ENCODE data around the gene PCSK6. TPM values are rescaled to one million over a fixed set of nuclear protein-coding genes. Genes with fewer than 3 reads are reported as not detected.
A peak's percentile ranks its signal among the peaks of the same experiment; 100 is the strongest.

Gene PCSK6
- total RNA-seq, 4 donors from 2014 or later, result 10.6 to 98.2 (median 12.8) TPM

DNA sequence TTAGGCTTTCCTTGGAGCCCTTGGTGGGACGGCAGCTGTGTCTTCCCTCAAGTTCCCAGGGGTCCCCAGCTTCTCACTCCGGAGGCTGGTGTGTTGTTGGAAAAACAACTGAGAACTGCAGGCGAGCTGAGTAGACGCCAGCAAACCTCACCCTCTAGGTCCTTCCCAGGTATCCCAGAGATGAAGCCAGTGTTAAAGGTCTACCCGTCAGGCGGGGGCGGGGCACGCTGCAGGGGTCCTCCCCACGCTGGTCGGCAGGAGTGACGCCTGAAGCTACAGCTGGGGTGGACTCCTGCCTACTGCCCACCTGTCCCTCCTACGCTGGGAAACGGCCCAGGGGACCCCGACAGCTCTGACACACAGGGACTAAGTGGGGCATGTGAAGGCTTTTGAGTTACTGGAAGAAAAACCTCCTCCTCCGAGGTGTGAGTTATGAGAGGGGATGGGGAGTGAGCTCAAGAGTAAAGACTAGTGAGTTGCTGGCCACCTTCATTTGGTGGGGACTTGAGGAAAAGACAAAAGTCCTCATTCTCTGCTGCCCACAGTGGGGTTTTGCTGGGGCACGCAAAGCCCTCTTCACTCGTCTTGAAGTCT, 162.3 kb downstream of the PCSK6 start:
- Histone ChIP-seq H3K27me3 (no peaks in the 10 kb centered on the region), H3K36me3 (no peaks in the 10 kb centered on the region), H3K4me3 (no peak overlapping the region), H3K4me1 (peaks cover 0 to 13% (median 0%) of the 10 kb centered on the region in 4 donors), H3K9me3 (no peaks in the 10 kb centered on the region), H3K27ac (no peak overlapping the region)
- peak in 2 of 3 donors; percentile 18 to 43 for DNase-seq
- TF ChIP-seq POLR2A (IDR thresholded peaks at IDR 0.05), result no peak
- TF ChIP-seq, protein P1, sequence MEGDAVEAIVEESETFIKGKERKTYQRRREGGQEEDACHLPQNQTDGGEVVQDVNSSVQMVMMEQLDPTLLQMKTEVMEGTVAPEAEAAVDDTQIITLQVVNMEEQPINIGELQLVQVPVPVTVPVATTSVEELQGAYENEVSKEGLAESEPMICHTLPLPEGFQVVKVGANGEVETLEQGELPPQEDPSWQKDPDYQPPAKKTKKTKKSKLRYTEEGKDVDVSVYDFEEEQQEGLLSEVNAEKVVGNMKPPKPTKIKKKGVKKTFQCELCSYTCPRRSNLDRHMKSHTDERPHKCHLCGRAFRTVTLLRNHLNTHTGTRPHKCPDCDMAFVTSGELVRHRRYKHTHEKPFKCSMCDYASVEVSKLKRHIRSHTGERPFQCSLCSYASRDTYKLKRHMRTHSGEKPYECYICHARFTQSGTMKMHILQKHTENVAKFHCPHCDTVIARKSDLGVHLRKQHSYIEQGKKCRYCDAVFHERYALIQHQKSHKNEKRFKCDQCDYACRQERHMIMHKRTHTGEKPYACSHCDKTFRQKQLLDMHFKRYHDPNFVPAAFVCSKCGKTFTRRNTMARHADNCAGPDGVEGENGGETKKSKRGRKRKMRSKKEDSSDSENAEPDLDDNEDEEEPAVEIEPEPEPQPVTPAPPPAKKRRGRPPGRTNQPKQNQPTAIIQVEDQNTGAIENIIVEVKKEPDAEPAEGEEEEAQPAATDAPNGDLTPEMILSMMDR (IDR thresholded peaks at IDR 0.05), result no peak

DNA sequence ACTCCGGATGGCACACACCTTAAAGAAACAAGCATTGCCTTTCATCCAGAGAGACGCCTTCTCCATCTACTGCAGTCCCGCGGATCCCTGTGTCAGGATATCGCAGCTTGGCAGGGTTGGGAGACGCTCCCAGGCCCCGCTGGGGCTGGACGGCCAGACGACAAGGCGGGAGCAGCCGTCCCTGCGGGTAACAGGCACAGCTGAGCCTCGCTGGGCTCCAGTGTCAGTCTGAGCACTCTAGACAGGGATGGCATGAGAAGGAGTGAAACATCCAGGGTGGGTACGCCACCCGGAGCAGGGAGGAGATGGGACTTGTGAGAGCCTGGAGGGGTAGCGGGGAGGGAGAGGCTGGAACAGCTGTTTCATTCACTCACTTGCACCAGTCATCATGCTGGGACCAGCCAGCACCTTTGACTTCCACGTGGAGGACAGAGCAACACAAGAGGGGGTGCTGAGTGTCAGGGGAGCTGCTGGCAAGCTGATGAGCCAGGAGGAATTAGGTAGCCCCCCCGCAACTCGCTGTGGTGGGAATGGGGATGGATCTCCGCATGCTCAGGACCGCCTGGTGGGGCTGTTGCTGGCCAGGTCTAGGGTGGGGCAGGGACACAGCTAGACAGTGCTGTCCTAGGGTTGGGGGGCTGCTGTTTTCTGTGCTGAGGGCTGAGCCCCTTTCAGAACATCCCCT, 162.9 kb downstream of the PCSK6 start:
- no peak for TF ChIP-seq POLR2A (IDR thresholded peaks at IDR 0.05)
- TF ChIP-seq, protein P1 (IDR thresholded peaks at IDR 0.05), result no peak
- Histone ChIP-seq H3K27me3 (no peaks in the 10 kb centered on the region), H3K4me1 (peaks cover 0 to 13% (median 0%) of the 10 kb centered on the region in 4 donors), H3K9me3 (no peaks in the 10 kb centered on the region), H3K36me3 (no peaks in the 10 kb centered on the region), H3K4me3 (no peak overlapping the region), H3K27ac (no peak overlapping the region)
- DNase-seq, result peak in 1 of 3 donors; percentile 30

DNA sequence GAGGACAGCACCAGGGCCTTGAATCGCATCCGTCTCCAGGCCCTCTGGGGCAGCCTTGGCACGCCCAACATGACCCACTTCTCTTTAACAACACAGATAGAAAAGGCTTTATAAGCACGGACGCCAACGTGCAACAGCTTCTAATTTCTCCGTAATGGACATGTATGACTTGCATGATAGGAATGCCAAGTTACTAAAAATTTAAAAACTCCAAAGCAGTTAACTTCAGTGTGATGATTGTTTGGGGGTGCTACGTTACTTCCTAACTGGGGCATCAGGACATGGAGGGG, 163.5 kb downstream of the PCSK6 start:
- Histone ChIP-seq H3K4me3 (no peak overlapping the region), H3K4me1 (peaks cover 0 to 14% (median 0%) of the 10 kb centered on the region in 4 donors), H3K27me3 (no peaks in the 10 kb centered on the region), H3K36me3 (no peaks in the 10 kb centered on the region), H3K27ac (no peak overlapping the region), H3K9me3 (no peaks in the 10 kb centered on the region)
- DNase-seq, result no peak
- no peak for TF ChIP-seq POLR2A (IDR thresholded peaks at IDR 0.05)
- TF ChIP-seq, protein P1 (IDR thresholded peaks at IDR 0.05), result no peak

DNA sequence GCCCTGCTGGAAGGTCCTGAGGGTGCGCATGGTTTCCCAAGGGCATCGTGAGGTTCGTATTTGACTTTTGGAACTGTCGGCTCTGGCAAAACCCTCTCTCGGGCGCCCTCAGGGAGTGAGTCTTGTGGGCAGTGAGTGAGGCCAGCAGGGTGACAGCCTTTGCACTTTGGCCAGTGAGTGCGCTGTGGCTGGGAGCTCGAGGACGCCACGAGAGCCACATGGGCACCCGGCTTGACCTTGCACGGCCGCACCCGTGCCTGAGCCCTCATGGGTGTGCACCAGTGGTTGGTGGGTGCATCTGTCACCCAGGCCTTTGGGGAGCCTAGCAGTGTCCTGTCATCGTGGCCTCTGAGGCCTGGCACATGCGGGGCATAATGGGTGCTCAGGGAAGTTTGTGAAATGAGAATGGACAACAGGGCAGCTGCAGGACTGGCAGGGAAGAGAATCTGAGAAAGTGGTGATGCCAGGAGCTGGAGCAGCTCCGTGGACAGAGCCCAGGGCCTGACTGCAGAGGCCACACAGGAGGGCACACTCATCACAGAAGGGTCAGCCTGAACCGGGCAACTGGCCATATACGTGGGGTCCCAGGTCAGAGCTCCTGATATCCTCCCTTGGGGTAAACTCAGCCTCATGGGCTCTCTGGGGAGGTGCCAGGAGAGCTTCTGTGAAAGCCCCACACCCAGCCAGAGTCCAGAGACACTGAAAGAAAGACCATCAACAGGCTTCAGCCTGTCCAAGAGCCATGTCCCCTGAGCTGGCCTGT, 164.1 kb downstream of the PCSK6 start:
- Histone ChIP-seq H3K9me3 (no peaks in the 10 kb centered on the region), H3K27me3 (no peaks in the 10 kb centered on the region), H3K4me1 (peaks cover 0 to 17% (median 0%) of the 10 kb centered on the region in 4 donors), H3K4me3 (no peak overlapping the region), H3K27ac (peak overlapping the region in 2 of 4 donors; percentile 8 to 57), H3K36me3 (no peaks in the 10 kb centered on the region)
- DNase-seq, result peak in 2 of 3 donors; percentile 45 to 52
- no peak for TF ChIP-seq POLR2A (IDR thresholded peaks at IDR 0.05)
- TF ChIP-seq, protein P1 (IDR thresholded peaks at IDR 0.05), result no peak

DNA sequence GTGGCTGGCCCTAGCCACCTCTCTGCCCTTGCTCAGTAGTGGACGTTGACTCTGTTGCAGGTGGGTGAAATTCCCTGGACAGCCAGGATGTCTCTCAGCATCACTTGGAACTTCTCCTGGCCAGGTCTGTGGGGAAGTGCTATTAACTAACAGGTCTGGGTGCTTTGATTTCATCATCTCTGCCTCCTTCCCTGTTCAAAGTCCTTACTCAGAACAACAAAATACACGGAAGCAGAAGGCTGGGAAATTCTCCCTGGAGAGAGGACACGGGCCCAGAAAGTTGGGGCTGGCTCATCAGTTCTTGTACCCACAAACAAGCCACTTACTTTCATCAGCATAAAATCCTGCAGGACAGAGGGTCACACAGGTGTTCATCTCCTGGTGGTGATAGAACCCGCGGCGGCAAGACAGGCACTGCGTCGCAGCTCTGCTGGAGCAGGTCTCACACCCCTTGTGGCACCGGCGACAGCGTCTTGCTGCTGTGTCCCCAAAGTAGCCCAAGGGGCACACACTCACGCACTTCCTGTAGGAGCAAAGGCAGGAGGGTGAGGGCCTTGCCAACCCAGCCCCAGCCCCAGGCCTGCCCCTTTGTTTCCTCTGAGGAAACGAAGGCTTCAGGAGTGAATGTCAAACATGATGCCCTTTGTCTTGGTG, 164.9 kb downstream of the PCSK6 start:
- H3K4me3 ChIP-seq, result no peak overlapping the region
- H3K4me1 ChIP-seq, result peaks cover 0 to 17% (median 0%) of the 10 kb centered on the region in 4 donors
- TF ChIP-seq POLR2A (IDR thresholded peaks at IDR 0.05), result no peak
- TF ChIP-seq, protein P1 (IDR thresholded peaks at IDR 0.05), result no peak
- no peaks in the 10 kb centered on the region for H3K9me3 ChIP-seq
- H3K36me3 ChIP-seq, result no peaks in the 10 kb centered on the region
- H3K27ac ChIP-seq, result peak overlapping the region in 2 of 4 donors; percentile 8 to 57
- peak in 2 of 3 donors; percentile 48 to 57 for DNase-seq
- no peaks in the 10 kb centered on the region for H3K27me3 ChIP-seq

Data from Peyer's patch (tissue), 4 donors.